H9 (cell line): Measurements from ENCODE around the gene IFIT1. TPM values are rescaled to one million over a fixed set of nuclear protein-coding genes. Genes with fewer than 3 reads are reported as not detected.

Source experiments
- DNase-seq: peaks from one replicate; pipeline ENCODE4 v3.0.0-alpha.2; 2017
- H2AFZ ChIP-seq: one replicate; pipeline ENCODE4 v1.6.1; 2013; ENCODE audit warnings: mild to moderate bottlenecking, low read length, control low read depth, moderate library complexity
- H2AK5ac ChIP-seq: 2 replicates; pipeline ENCODE4 v1.6.1; 2013; ENCODE audit warnings: low read length, control low read depth, mixed read lengths; ENCODE audit not compliant: insufficient read length
- H2BK120ac ChIP-seq: one replicate; pipeline ENCODE4 v1.6.1; 2013; ENCODE audit warnings: low read depth, mild to moderate bottlenecking, low read length, control low read depth, inconsistent platforms; ENCODE audit not compliant: poor library complexity, severe bottlenecking
- H2BK12ac ChIP-seq: 2 replicates; pipeline ENCODE4 v1.6.1; 2013; ENCODE audit warnings: low read length, control low read depth, mixed read lengths, low read depth; ENCODE audit not compliant: insufficient read length
- H2BK15ac ChIP-seq: 2 replicates; pipeline ENCODE4 v1.6.1; 2013; ENCODE audit warnings: low read depth, low read length, control low read depth
- H2BK20ac ChIP-seq: one replicate; pipeline ENCODE4 v1.6.1; 2013; ENCODE audit warnings: low read depth, mild to moderate bottlenecking, low read length, control low read depth, inconsistent platforms; ENCODE audit not compliant: poor library complexity, severe bottlenecking
- H2BK5ac ChIP-seq: 2 replicates; pipeline ENCODE4 v1.6.1; 2013; ENCODE audit warnings: low read length, control low read depth, mixed read lengths; ENCODE audit not compliant: insufficient read length
- H3K14ac ChIP-seq: 2 replicates; pipeline ENCODE4 v1.6.1; 2013; ENCODE audit warnings: low read length, control low read depth; ENCODE audit not compliant: insufficient read depth
- H3K18ac ChIP-seq: 2 replicates; pipeline ENCODE4 v1.6.1; 2013; ENCODE audit warnings: low read depth, mild to moderate bottlenecking, mixed read lengths, low read length, control low read depth; ENCODE audit not compliant: insufficient read length
- H3K23ac ChIP-seq: 2 replicates; pipeline ENCODE4 v1.6.1; 2013; ENCODE audit warnings: low read length, control low read depth, mixed read lengths, low read depth; ENCODE audit not compliant: insufficient read length
- H3K23me2 ChIP-seq: 2 replicates; pipeline ENCODE4 v1.6.1; 2013; ENCODE audit warnings: low read depth, mild to moderate bottlenecking, mixed read lengths, low read length, control low read depth; ENCODE audit not compliant: insufficient read length, poor library complexity, severe bottlenecking
- H3K27ac ChIP-seq: 2 replicates; pipeline ENCODE4 v1.5.1; 2013; ENCODE audit warnings: low read length, control low read depth, mixed read lengths, low read depth; ENCODE audit not compliant: insufficient read length
- H3K27me3 ChIP-seq: 2 replicates; pipeline ENCODE4 v1.6.1; 2013; ENCODE audit warnings: low read length, control low read depth, inconsistent platforms; ENCODE audit not compliant: insufficient read depth
- H3K4ac ChIP-seq: 2 replicates; pipeline ENCODE4 v1.6.1; 2013; ENCODE audit warnings: low read depth, mild to moderate bottlenecking, control low read depth, inconsistent platforms, low read length, moderate library complexity
- H3K4me1 ChIP-seq: 2 replicates; pipeline ENCODE4 v1.6.1; 2013; ENCODE audit warnings: low read length, control low read depth, inconsistent platforms; ENCODE audit not compliant: insufficient read depth
- H3K4me2 ChIP-seq: 2 replicates; pipeline ENCODE4 v1.6.1; 2013; ENCODE audit warnings: low read length, control low read depth, mixed read lengths; ENCODE audit not compliant: insufficient read length, insufficient read depth
- H3K56ac ChIP-seq: 2 replicates; pipeline ENCODE4 v1.6.1; 2013; ENCODE audit warnings: low read depth, mild to moderate bottlenecking, mixed read lengths, low read length, control low read depth; ENCODE audit not compliant: insufficient read length
- H3K79me1 ChIP-seq: 2 replicates; pipeline ENCODE4 v1.6.1; 2013; ENCODE audit warnings: low read depth, mild to moderate bottlenecking, moderate library complexity, low read length, control low read depth, inconsistent platforms; ENCODE audit not compliant: insufficient read depth, poor library complexity, severe bottlenecking
- H3K79me2 ChIP-seq: 2 replicates; pipeline ENCODE4 v1.6.1; 2013; ENCODE audit warnings: low read length, control low read depth, inconsistent platforms; ENCODE audit not compliant: insufficient read depth
- H3K9ac ChIP-seq: 2 replicates; pipeline ENCODE4 v1.6.1; 2013; ENCODE audit warnings: low read length, control low read depth, mixed read lengths; ENCODE audit not compliant: insufficient read length; ENCODE audit errors: extremely low read depth
- H3K9me3 ChIP-seq: one replicate; pipeline ENCODE4 v1.6.1; 2013; ENCODE audit warnings: low read depth, low read length, inconsistent platforms; ENCODE audit not compliant: control insufficient read depth
- H3T11ph ChIP-seq: one replicate; pipeline ENCODE4 v1.6.1; 2013; ENCODE audit warnings: mild to moderate bottlenecking, low read length, control low read depth, inconsistent platforms
- H4K20me1 ChIP-seq: one replicate; pipeline ENCODE4 v1.6.1; 2013; ENCODE audit not compliant: control insufficient read depth, insufficient read length, insufficient read depth
- H4K5ac ChIP-seq: 2 replicates; pipeline ENCODE4 v1.6.1; 2013; ENCODE audit warnings: low read depth, mild to moderate bottlenecking, mixed read lengths, low read length, control low read depth; ENCODE audit not compliant: insufficient read length
- H4K8ac ChIP-seq: replicated peaks from 2 replicates; pipeline ENCODE4 v1.6.1; 2013; ENCODE audit warnings: low read length, control low read depth, mixed read lengths, low read depth; ENCODE audit not compliant: insufficient read length
- H4K91ac ChIP-seq: 2 replicates; pipeline ENCODE4 v1.6.1; 2013; ENCODE audit warnings: low read depth, mild to moderate bottlenecking, moderate library complexity, mixed read lengths, low read length, control low read depth; ENCODE audit not compliant: insufficient read length
- H3K27ac Mint-ChIP-seq, 3 experiments: 2 replicates in 2 of 3; 3 replicates in 1 of 3; pipeline ENCODE4 v1.8.0; 2020 to 2021; ENCODE audit warnings: mixed read lengths in 3 of 3, mild to moderate bottlenecking in 1 of 3, moderate library complexity in 1 of 3
- H3K27me3 Mint-ChIP-seq: 2 replicates; pipeline ENCODE4 v1.8.0; 2021; ENCODE audit warnings: low read depth, mild to moderate bottlenecking, moderate library complexity, mixed read lengths
- H3K36me3 Mint-ChIP-seq, 3 experiments: 2 replicates in 2 of 3; 3 replicates in 1 of 3; pipeline ENCODE4 v1.8.0; 2020 to 2021; ENCODE audit warnings: low read depth in 3 of 3, mixed read lengths in 3 of 3; ENCODE audit not compliant: insufficient read depth in 1 of 3
- H3K4me1 Mint-ChIP-seq, 2 experiments: 2 replicates each; pipeline ENCODE4 v1.8.0; 2020; ENCODE audit warnings: mixed read lengths in 2 of 2
- H3K4me3 Mint-ChIP-seq, 2 experiments: 2 replicates in 1 of 2; 3 replicates in 1 of 2; pipeline ENCODE4 v1.8.0; 2020 to 2021; ENCODE audit warnings: mild to moderate bottlenecking in 2 of 2, mixed read lengths in 2 of 2, moderate library complexity in 1 of 2
- H3K9me3 Mint-ChIP-seq, 2 experiments: 2 replicates in 1 of 2; 3 replicates in 1 of 2; pipeline ENCODE4 v1.8.0; 2020; ENCODE audit warnings: mild to moderate bottlenecking in 2 of 2, mixed read lengths in 2 of 2, moderate library complexity in 1 of 2
- WGBS: extraction: QIAGEN DNeasy Blood & Tissue Kit; methylation state at CpG from one replicate; pipeline ENCODE4 v1.1.7; 2013; ENCODE audit warnings: missing lambda C conversion rate, low lambda C conversion rate, mixed read lengths; ENCODE audit not compliant: insufficient read length; ENCODE audit errors: extremely low coverage; 5-methylcytosine and 5-hydroxymethylcytosine counted together
- total RNA-seq: library from RNA; stranded (reverse); gene quantifications from 2 replicates; pipeline ENCODE4 v1.2.1, GENCODE V29; 2021
- TF ChIP-seq, protein P1 (sequence below): fragments of 200-600 bp; sonication (generic); conservative IDR thresholded peaks from 3 replicates; pipeline ENCODE4 v1.8.0; 2021; ENCODE audit warnings: antibody characterized with exemption, mild to moderate bottlenecking

IFIT1 gene
- total RNA-seq, 1 experiment from 2014 or later: 1.2 TPM

DNA sequence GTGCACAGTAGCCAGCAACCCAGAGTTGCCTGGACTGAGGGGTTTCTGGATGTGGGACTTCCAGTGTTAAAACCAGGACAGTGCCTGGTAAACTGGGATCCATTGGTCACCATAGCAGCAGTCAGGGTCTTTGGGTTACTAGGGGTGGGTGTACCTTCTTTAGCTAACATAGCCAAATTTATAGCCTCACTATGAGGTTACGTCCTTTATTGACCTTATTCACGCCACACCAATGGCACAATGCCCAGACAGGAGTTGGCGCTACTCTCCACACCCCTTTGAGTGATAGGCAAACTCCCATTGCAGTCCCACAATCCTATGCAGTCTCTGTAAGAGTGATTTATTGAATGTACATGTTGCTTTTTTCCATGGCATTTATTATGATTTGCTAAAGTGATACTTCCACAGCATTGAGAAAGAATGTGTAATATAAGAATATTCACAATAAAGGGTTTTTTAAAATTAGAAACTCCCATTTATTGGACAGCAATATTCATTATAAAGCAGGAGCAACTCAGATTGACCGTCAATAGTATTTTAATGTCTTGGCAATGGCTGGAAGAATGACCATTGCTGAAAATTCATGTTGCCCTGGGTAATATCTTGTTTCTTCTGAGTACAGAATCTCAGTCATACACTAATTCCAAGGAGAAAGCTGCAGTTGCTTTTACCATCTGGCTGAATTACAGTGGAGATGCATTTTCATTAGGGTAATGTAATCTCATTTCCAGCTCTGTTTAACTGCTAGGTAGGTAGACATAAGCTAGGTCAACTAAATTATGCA, 48.0 kb downstream of the IFIT1 start:
- no peak for DNase-seq
- H3K9me3 ChIP-seq: no peaks in the 10 kb centered on the region
- H3T11ph ChIP-seq: no peak overlapping the region
- H3K23ac ChIP-seq: no peak overlapping the region
- no peaks in the 10 kb centered on the region for H4K20me1 ChIP-seq
- no peaks in the 10 kb centered on the region for H3K4me1 ChIP-seq
- no peak overlapping the region for H3K27ac ChIP-seq
- no peak overlapping the region for H3K56ac ChIP-seq
- H3K14ac ChIP-seq: no peak overlapping the region
- no peak overlapping the region for H3K18ac ChIP-seq
- no peak overlapping the region for H2AFZ ChIP-seq
- no peaks in the 10 kb centered on the region for H3K79me2 ChIP-seq
- H4K5ac ChIP-seq: no peak overlapping the region
- H2AK5ac ChIP-seq: no peak overlapping the region
- no peak overlapping the region for H2BK15ac ChIP-seq
- no peak overlapping the region for H2BK20ac ChIP-seq
- no CpG with 5 or more reads among the region's 4 CpGs for WGBS
- H3K4ac ChIP-seq: no peak overlapping the region
- H4K8ac ChIP-seq: no peak overlapping the region
- no peak overlapping the region for H3K4me2 ChIP-seq
- no peak overlapping the region for H2BK12ac ChIP-seq
- no peaks in the 10 kb centered on the region for H3K27me3 ChIP-seq
- no peaks in the 10 kb centered on the region for H3K79me1 ChIP-seq
- Mint-ChIP-seq H3K4me3 (no peak overlapping the region), H3K36me3 (peaks cover 2 to 5% (median 5%) of the 10 kb centered on the region in 3 experiments; a peak in 3 of 7 replicates), H3K9me3 (peaks cover 2 to 7% of the 10 kb centered on the region in 2 experiments; a peak in 4 of 5 replicates), H3K27ac (no peak overlapping the region), H3K4me1 (peaks cover 0 to 3% of the 10 kb centered on the region in 2 experiments; a peak in 1 of 4 replicates), H3K27me3 (peaks cover 2% of the 10 kb centered on the region; the same call in 1 of the 2 replicates)
- H4K91ac ChIP-seq: no peak overlapping the region
- no peaks in the 10 kb centered on the region for H3K23me2 ChIP-seq
- no peak overlapping the region for H3K9ac ChIP-seq
- no peak overlapping the region for H2BK120ac ChIP-seq
- TF ChIP-seq, protein P1, sequence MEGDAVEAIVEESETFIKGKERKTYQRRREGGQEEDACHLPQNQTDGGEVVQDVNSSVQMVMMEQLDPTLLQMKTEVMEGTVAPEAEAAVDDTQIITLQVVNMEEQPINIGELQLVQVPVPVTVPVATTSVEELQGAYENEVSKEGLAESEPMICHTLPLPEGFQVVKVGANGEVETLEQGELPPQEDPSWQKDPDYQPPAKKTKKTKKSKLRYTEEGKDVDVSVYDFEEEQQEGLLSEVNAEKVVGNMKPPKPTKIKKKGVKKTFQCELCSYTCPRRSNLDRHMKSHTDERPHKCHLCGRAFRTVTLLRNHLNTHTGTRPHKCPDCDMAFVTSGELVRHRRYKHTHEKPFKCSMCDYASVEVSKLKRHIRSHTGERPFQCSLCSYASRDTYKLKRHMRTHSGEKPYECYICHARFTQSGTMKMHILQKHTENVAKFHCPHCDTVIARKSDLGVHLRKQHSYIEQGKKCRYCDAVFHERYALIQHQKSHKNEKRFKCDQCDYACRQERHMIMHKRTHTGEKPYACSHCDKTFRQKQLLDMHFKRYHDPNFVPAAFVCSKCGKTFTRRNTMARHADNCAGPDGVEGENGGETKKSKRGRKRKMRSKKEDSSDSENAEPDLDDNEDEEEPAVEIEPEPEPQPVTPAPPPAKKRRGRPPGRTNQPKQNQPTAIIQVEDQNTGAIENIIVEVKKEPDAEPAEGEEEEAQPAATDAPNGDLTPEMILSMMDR: no peak
- no peak overlapping the region for H2BK5ac ChIP-seq
